ENCODE measurements around the gene SLC5A8.

GRCh38 chr12:101207086-101207780, 2.8 kb downstream of the SLC5A8 start:
- TF ChIP-seq EZH2 (IDR thresholded peaks at IDR 0.05; ENCODE audit: borderline replicate concordance, low read depth, low read length, poor library complexity, severe bottlenecking) (no peak), CTCF (conservative IDR thresholded peaks at IDR 0.05; ENCODE audit: low read depth, low read length) (no peak)
